NCI-H1694 (cell line): ENCODE measurements around the gene EXOC3.

Experiments used
- DNase-seq: peaks from one replicate; lab custom pipeline; 2025; lab: John Stamatoyannopoulos, UW

The EXOC3 gene

GRCh38 chr5:439181-439580 is 3.8 kb upstream of the EXOC3 start:
- no peak for DNase-seq

GRCh38 chr5:439636-440035 is 3.3 kb upstream of the EXOC3 start:
- no peak for DNase-seq

DNA sequence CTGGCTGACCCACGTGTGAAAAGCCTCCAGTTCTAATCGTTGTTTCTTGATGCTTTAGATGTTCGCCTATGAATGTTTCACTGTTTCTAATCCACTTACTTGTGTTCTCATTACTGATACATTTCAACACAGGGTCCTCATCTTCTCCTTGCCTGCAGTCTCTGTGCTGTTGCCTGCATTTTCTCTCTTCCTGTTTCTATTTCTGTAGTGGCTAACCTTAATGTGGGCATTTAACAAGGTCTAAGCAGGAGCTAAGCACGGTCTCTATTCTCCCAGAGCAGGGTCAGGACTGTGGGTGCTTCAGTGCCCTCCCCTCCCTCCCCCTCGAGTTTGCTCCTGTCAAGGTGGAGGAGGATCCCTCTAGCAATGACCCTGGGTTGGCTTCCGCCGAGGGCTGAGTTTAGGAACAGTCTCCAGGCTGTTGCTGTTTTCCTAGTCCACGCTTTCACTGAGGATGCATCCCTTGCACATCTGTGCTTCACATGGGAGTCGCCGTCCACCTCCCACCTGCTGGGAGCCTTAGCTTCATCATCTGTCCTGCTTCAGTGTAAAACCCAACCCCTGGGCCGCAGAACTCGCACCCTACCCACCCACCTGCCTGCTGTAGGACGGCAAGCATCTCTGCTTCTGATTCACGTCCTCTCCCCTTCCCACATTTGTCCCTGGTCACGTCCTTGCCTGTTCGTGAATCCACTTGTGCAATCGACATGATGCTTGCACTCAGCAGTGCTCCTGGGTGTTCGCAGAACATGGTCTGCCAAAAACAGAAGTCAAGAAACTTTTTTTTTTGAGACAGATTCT is 2.4 kb upstream of the EXOC3 start:
- DNase-seq: no peak

DNA sequence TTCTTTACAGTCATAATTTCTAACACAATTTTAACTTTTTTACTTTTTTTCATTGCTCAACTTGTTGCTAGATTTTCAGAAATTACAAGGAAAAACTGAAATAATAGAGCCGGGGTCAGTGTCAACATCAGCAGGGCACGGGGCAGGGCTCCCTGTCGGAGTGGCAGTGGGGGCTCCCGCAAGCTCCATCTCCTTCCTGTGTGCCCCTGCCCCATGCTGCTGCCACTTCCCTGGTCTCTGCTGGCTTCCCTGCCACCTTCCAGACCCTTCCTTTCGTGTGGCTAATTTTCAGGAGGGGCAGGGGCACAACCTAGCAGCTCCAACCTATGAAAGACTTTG is 1.0 kb upstream of the EXOC3 start:
- DNase-seq: no peak

GRCh38 chr5:443239-444151 is 519 bp downstream of the EXOC3 start:
- DNase-seq: no peak

DNA sequence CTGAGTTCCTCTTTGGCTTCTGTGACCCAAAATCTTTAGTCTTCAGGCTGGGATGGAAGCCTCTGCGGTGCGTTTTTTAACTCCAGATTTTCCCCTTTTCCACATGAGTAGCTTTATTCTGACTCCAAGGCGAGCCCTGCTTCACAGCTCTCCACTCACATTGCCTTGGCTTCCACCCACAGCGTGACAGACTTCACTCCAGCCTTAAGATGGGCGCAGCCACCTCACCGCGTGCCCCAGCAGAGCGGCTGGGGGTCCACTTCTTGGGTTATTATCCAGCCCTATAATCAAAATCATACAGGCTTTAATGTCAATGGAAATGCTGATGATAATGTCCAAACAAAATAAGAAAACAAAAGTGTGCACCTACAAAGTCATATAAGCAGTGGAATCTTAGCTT is 1.2 kb downstream of the EXOC3 start:
- no peak for DNase-seq

DNA sequence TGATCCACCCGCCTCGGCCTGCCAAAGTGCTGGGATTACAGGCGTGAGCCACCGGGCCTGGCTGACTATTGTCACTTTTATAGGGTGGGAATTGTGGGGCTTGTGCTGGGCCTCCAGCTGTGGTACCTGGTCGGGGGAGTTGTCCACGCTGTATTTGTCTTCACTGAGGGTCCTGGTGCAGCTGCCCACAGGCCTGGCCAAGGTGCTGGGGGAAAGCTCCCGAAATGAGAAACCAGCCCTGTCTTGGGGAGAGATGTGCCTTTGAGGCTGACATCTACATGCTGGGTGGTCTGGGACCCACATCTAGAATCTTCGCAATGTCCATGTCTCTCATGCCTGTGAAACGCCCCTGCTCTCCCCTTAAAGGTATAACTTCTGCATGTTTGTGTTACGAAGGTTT is 2.6 kb downstream of the EXOC3 start:
- DNase-seq: no peak

DNA sequence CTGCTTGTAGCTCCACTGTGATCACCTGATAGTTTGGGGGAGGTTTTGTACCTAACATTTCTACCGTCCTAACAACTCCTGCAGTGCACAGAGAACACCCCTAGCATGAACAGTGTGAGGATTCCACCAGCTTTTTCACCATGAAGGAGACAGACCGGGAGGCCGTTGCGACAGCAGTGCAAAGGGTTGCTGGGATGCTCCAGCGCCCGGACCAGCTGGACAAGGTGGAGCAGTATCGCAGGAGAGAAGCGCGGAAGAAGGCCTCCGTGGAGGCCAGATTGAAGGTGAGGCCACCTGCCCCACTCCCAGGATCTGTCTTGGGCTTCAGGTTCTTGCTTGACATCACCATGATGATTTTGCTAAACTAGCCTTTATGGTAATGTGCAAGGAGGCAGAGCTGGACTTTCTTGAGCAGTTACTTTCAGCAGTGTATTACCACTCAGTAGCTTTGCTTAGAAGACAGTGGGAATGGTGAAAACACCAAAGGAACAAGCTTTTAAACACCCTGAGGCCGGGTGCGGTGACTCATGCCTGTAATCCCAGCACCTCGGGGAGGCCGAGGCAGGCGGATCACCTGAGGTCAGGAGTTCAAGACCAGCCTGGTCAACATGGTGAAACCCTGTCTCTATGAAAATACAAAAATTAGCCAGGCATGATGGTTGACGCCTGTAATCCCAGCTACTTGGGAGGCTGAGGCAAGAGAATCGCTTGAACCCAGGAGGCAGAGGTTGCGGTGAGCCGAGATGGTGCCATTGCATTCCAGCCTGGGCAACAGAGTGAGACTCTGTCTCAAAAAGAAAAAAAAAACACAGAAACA is 3.3 kb downstream of the EXOC3 start:
- DNase-seq: no peak

GRCh38 chr5:446883-447263 is 3.9 kb downstream of the EXOC3 start:
- peak; percentile 40 for DNase-seq

DNA sequence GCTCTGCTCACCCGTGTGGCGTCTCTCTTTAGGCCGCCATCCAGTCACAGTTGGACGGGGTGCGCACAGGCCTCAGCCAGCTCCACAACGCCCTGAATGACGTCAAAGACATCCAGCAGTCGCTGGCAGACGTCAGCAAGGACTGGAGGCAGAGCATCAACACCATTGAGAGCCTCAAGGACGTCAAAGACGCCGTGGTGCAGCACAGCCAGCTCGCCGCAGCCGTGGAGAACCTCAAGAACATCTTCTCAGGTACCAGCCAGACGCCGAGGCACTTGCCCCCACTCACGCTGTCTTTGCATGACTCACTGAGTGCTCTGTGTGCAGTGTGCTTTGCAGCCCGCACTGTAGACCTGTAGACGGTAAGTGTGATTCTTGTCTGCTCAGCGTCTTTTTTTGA is 4.5 kb downstream of the EXOC3 start:
- no peak for DNase-seq

- DNase-seq: no peak
Observed at GRCh38 chr5:448061-448765, 5.2 kb downstream of the EXOC3 start.

- DNase-seq: no peak
Observed at GRCh38 chr5:448766-449090, 5.8 kb downstream of the EXOC3 start.

GRCh38 chr5:449151-449550 is 6.2 kb downstream of the EXOC3 start:
- DNase-seq: no peak

- DNase-seq: no peak
Observed at GRCh38 chr5:451587-452458, 8.8 kb downstream of the EXOC3 start.

GRCh38 chr5:452978-453710 is 10.2 kb downstream of the EXOC3 start:
- no peak for DNase-seq

DNA sequence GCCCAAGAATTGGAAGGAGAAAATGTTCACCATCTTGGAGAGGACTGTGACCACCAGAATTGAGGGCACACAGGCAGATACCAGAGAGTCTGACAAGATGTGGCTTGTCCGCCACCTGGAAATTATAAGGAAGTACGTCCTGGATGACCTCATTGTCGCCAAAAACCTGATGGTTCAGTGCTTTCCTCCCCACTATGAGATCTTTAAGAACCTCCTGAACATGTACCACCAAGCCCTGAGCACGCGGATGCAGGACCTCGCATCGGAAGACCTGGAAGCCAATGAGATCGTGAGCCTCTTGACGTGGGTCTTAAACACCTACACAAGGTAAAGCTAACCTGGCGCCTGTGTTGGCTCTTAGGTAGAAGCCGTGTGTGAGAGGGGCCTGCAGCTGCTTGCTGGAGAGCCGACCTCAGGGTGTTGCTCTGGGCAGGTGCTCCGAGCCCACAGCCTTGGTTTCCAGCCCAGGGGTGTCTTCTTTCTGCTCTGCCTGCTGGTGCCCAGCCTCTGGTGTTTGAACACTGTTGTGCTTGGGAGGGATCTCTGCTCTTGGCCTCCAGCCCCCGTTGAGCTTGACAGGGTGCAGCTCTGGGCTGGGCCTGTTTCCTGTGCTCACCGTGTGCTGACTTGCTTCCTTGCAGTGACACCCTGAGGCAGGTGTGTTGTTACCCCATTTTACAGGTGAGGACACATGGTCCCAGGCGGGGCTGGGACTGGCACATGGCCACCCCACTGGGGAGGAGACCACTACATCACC is 10.9 kb downstream of the EXOC3 start:
- no peak for DNase-seq

DNA sequence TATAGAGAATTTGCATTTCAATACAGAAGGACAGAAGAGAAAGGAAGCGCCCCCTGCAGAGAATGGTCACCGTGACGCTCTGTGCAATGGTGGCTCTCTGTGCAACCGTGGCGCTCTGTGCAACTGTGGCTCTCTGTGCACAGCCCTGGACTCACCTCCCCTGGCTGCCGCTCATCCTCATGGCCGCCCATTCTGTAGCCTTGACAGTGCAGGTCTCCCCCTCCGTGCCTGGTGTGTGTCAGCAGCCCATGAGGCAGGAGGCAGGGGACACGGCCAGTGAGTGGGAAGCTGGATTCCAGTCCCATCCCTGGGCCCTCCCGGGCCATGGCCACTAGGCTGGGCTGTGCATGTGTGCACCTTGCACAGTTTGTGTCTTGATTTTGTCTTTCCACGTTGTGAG is 12.0 kb downstream of the EXOC3 start:
- no peak for DNase-seq

- DNase-seq: no peak
Observed at GRCh38 chr5:455806-456205, 12.8 kb downstream of the EXOC3 start.

DNA sequence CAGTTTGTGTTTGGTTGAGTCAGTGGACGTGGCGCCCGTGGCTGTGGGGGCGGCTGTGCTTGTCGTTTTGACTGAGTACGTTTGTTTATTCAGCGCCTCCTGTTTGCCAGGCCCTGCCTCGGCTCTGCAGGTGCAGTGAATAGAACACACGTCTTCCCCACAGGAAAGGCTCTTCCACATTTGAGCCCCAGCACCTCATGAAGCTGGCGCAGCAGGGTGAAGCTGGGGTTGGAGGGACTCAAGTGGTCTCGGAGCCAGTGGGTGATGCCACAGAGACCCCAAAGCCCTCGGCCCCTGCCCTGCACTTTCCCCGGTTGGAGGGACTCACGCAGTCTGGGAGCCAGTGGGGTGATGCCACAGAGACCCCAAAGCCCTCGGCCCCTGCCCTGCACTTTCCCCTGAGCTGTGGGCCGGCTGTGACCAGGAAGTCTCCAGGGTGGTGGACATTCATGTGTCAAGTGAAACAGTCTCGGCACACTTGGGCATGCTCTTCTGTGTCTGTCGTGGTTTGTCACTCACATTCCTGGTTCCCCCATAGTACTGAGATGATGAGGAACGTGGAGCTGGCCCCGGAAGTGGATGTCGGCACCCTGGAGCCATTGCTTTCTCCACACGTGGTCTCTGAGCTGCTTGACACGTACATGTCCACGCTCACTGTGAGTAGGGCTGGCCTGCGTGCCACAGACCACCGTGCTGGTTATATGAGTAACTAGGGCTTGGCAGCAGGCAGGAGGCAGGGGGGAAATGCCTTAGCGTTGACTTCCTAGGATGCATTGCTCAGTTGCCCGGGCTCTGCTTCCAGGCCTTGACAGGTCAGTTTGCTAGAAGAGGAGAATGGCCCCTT is 13.6 kb downstream of the EXOC3 start:
- DNase-seq: no peak
